SHP77 (cell line): Measurements from ENCODE around the gene TPM1.

ENCODE experiments used
- DNase-seq, 2 experiments: peaks; one replicate each; lab custom pipeline; 2025; lab: John Stamatoyannopoulos, UW

TPM1 gene

DNA sequence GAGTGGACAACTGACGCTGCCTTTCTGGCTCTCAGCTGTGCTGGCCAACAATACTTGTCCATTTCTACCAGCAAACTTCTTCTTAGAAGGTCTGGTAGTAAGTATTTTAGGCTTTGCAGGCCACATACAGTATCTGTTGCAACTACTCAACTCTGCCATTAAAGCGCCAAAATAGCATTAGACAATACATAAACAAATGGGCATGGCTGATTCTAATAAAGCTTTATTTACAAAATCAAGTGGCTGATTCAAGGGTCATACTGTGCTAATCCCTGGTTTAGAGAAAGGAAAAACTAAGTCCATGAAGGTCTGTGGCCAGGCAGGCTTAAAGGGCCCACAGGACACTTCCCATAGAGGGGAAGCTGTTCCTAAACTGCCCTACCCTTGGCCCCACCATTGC lies 26.3 kb upstream of the TPM1 start:
- DNase-seq = no peak

DNA sequence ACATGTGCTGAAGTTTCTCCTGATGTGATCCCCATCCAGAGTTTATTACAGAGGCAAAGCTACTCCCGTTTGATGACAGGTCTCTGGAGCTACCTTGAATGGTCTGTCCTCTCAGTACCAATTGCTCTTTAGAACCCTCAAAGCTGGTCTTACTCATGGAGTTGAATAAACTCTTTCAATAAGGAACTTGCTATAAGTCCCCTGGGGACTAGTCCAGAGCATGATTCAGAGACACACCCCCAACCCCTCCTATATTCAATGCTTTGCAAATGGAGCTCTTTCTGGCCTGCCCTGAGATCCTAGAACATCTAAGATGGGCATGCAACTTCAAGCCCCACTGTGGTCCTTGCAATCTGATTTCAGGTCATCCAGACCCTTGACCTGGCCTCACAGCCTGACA lies 23.9 kb upstream of the TPM1 start:
- DNase-seq = no peak

DNA sequence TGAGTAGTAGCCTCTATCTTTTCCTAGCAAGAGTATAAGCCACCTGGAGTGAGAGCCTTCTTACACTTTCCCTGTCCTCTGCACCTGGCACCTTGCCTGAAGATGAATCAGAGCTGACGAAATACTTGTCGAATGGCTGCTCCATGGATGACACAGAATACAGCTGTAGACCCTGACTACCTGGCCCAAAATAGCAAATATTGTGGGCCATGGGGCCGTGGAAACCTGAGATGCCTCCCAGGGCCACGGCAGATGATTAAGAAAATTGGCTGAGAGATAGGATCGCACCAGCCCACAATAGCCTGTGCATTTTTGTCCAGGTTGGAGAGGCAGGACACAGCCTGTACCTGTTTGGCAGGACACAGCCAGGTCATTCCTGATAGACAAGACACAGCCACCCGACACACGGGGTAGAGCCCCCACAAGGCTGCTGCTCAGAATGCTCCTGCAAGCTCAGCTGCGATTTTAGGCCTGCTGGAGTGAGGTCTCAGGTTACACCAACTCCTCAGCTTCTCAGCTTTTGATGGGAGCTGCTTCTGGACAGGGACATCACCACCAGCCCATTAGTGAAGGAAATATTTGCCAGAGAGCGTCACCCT lies 22.9 kb upstream of the TPM1 start:
- peak; percentile 61 to 68 for DNase-seq

DNA sequence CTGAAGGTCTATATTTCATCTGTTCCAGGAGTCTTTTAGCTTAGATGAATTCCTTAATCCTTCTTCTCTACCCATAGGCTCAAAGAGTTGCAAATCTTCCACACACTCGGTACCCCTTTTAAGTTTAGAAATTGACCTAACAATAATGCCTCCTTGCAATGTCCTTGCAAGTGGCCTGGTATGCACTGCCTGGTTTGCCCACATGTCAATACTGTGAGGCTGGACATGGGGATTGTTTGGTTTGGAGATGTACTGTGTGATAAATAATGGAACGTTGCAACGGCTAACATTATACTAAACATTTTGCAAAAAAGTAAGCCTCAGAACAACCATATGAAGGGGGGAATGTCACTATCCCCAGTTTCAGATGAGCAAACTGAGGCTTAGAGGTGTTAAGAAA lies 22.4 kb upstream of the TPM1 start:
- no peak for DNase-seq

DNA sequence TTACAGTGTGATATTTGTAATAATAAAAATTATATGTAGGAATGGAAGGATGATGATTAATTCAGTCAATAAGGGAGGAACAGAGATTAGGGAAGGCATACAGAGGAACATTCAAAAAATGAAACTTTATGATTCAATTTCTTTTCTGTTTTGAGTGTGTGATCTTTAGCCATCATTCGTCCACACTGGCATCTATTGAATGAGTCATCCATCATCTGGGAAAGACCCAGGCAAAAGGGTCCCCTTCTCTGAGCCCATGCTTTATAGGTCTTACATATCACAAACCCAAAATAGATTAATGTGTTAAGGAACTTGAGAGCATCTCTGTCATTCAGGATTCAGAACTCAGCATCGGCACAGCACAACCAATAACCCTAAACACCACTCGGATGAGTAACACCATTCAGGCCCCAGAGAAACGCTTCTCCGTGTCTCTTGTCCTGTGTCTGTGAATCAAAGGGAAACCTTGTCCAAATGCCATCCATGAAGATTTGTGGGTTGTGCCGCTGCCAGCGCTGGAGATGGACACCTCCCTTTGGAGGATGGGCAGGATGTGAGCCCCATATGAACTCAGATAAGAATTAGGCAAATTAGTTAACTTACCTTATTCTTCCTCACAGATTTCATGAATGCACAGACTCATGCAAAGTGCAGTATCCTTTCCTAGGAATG lies 21.7 kb upstream of the TPM1 start:
- no peak for DNase-seq

DNA sequence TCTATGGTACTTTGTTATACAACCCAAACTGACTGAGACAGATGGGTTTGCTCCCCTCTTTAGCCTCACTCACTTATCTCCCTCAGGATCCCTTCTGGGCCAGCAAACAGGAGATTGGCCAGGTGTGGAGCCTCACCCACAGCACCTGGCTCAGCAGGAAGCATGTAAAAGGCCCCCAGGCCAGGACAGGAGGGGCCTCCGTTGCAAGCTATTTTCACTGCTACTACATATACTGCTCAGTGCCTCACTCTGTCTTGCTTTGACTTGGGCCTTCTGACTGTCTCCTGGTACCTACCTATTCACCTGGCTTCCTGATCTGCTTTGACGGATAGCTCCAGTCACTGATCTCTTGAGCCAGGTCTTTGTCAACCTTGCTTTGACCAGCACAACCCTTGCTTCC lies 20.4 kb upstream of the TPM1 start:
- no peak for DNase-seq

DNA sequence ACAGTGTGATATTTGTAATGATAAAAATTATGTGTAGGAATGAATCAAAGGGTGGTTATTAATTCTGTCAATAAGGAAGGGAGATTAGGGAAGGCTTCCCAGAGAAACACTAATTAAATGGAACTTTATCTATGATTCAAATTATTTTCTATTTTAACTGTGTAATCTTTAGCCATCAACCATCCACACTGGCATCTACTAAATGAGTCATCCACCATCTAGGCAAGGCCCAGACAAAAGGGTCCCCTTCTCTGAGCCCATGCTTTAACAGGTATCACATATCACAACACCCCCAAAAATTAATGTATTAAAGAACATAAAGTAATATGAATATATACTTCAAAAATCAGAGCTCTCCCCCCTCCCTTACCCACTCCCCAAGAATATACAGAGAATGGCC lies 19.9 kb upstream of the TPM1 start:
- DNase-seq = no peak

DNA sequence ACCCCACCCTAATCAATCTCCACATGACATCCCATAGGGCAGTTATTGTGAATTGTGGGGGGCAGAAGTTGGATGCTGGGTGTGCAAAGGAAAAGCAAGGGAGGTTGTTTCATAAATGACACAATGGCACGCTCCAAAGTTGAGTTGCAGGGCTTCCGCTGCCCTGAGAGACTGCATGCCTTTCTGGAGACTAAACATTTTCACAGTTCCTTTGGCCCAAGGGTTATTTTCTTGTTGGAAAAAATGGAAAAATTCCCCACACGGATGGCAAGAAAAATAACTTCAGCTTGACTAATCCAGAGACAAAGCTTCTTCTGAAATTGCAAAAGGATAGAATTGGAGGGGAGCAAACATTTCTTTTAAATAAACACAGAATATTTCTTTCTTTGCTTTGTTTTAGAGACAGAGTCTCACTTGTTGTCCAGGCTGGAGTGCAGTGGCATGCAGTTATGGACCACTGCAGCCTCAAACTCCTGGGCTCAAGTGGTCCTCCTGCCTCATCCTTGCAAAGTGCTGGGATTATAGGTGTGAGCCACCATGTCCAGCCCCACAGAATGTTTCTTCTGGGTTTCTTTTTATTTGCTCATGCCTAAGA lies 19.1 kb upstream of the TPM1 start:
- DNase-seq = no peak

DNA sequence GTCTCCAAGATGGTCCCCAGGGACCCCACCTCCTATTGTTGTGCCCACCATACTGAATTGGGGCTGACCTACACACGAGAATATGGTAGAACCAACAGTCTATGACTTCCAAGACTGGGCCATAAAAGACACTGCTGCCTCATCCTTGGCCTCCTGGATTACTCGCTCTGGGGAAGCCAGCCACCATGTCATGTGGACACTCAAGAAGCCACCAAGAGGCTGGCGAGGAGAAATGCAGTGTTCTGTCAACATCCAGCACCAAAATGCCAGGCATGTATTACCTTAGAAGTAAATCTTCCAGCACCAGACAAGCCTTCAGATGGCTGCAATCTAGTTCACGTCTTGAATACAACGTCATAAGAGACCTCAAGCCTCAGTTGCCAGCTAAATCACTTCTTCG lies 17.1 kb upstream of the TPM1 start:
- no peak for DNase-seq

DNA sequence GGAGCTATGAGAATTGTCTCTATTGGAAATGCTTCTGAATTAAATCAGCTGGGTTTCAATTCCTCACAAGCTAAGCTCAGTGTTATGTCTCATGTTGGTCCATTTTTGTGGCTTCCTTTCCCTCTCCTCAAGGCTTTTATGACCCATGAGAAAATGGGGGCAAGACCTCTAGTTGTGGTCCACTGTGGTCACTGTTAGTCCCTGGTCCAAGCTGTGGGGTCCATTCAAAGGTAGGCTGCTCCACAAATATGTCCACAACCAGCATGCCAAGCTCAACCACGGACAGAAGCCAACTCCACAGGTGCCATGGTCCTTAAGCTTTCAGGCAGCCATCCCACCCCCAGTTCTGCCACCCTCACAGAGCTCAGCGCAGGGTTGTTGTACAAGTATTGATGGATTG lies 14.9 kb upstream of the TPM1 start:
- no peak for DNase-seq

DNA sequence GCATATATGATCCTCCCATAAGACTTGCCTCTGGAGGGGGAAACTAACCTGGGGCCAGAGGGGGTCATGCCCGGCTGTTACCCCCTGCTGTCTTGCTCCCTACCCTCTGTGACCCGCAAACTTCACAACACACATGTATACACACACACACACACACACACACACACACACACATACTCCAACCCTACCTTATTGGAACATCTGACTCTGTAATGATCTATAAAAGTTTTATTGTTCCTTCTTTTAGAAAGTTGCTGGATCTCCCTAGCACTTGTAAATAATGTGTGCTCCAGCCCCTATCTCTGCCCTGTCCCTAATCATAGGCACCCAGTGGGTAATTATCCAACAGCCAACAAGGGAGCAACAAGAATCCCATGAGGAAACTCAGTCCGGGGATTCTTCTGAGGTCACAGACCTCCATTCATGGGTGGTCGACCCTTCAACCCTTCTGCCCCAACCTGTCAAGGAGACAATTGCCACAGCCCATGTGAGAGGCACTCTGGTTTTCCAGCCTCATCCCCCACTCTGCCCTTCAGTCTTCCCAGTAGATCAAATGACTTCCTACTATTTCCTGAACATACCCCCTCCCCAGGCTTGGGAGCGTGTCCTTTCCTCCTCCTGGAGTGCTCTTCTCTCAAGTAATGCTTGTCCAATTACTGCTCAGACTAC lies 14.0 kb upstream of the TPM1 start:
- DNase-seq = no peak

DNA sequence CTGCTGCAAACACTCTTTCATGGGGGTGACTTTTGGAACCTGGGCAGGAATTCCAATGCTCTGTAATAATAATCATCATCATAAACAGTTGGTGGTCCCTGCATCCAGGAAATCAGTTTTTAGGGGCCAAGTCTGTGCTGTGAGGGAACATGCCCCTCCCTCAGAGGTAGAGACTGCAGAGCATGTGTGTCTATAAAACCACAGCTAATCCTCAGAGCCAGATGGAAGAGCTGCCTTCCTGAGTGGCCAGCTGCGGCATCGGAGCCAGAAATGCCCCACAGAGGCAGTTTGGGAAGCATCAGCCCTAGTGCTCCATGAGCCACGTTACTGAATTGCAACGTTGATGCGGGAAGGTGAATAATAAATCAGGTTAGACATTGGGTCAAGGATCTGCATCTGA lies 12.9 kb upstream of the TPM1 start:
- no peak for DNase-seq

DNA sequence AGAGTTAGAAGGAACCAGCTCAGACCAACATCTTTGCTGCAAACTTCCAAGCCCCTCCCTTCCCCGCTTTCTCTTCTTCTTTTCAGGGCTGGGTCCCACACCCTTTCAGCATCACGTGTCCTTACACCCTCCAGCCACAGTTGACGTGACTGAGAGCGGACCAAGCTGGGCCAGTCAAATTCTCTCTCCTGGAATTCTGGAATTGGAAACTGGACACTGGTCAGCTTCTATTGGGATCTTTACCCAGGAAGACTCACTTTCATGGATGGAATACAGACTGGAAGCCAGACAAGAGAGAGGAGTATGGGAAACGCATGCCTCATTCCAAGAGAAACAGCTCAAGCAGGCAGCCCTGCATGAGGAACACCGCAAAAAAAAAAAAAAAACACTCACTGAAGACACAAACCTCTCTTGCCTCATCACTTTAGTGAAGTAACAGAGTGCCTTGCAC lies 12.4 kb upstream of the TPM1 start:
- DNase-seq = no peak

DNA sequence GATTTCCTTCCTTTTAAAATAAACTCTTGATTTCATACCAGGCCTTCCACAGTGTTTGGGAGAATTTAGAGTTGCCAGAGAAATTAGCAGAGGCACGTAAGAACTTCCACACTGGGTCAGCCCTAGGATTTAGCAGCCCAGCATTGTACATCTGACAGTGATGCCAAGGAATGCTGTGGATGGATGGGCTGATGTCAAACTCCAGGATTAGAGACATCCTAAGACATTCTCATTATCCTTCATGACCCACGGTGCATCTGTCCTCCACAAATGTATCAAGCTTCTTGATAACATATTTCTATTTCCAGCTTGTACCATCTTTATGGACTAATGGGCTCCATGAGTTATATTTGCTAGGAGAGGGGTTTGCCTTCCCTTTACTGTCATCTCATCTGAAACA lies 8.0 kb upstream of the TPM1 start:
- DNase-seq = no peak

DNA sequence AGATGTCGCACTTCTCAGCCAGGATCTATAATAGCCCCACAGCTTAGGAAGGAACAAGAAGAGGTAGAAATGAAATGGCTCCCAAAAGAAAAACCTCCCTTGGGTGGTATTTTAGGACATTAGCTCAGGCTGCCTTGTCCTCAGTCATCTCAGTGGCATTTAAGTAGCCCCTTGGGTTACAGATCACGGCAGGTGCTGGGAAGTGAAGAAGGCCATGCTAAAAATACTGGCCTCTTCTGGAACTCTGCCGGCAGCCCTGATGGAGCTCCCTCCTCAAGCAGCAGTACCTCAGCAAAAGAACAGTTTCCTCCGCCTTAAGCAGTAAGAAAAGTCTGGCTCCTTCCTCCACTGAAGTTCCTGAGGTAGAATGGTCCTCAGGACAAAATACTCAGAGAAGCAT lies 7.3 kb upstream of the TPM1 start:
- no peak for DNase-seq

DNA sequence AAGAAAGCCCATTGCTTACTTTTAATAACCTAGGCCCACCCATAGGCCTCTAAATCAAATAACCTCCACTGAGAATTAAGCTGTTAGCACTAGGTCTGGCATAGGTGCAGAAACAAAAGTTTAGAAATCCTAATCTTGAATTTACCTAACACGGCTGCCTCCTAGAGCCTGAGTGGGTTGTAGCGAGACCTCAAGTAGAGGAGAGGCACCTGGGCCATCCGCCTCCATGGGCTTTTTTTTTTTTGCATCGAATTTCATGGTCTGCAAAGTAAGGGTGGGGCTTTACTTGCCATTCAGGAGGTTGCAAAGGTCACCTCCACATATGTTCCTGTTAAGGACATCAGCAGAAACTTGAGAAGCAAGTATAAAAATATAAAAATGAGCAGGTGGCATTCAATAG lies 6.6 kb upstream of the TPM1 start:
- DNase-seq = no peak

DNA sequence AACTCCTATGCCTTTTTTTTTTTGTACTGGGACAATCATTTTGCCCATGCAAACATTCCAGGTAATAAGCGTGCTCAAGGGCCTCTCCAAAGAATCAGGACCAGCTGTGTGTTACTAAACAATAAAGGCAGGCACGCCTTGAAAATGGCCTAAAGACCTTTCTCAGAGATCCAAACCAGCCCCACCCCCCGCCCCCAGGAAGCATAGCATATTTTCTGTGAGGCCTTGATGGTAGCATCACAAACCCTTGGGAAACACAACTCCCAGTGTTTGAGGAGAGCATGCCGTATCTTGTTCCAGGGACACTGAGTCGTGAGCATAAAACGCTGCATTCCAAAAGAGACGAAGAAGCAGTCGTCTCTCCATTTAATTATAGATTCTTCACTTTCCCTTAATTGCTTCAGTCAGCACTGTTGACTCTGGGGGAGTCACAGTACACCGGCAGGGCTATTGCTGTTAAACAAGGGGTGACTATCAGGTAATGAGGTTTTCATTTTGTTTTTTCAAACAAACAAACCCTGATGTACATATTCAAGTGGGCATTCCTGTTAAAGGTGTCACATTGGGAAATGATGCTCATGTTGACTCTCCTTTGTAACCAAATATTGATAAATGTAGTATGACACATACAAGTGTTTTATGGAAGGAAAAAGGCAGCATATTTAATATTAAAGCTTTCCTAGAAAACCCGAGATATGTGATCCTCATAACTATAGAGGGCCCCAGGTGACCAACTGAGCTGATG lies 4.4 kb upstream of the TPM1 start:
- DNase-seq = no peak

DNA sequence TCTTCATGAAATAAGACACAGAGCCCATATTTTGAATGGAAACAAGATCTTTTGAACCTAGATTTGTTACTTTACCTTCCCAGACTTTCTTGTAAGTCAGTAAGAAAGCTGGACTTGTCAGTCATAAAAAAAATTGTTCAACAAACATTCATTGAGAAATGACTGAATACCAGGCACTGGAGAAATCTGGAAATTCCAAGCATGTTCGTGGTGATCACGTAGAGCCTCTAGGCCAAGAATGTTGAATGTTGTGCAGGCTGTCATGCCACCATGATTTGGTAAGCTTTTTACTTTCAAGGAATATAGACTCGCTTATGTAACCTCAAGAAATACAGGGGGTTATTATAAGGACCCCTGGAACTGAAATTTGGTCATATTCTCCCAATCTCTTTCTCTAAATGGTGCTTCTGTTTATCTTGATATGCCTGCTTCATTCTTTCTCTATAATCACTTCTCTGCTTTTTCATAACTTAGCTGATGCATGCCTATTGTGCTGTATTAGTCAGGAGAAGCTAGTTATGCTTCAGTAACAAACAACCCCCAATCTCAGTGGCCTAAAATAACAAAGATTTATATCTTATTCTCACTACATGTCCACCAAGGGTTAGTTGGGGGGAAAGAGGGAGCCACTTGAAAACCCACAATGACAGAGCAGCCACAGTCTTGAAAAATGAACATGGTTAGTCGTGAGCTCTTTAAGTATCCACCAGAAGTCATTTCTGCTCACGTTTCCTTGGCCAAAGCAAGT lies 3.4 kb upstream of the TPM1 start:
- DNase-seq = no peak

DNA sequence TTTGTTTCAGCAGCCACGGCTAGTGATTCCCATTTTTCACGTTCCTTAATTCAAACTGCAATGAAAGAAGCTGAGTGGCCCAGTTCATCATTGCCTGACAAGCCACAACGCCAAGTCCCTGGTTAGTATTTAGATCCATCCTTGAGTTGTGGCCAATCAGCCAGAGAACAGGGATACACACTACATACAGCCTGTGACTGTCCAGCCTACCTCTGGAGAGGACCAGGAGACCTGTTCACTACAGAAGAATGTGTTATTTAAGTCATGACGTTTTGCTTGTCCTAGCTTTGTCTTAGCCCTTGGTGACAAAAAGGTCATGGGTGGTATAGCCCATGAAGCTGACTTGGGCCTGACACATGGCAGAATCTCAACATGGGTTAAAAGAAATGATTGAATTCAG lies 2.7 kb upstream of the TPM1 start:
- no peak for DNase-seq

DNA sequence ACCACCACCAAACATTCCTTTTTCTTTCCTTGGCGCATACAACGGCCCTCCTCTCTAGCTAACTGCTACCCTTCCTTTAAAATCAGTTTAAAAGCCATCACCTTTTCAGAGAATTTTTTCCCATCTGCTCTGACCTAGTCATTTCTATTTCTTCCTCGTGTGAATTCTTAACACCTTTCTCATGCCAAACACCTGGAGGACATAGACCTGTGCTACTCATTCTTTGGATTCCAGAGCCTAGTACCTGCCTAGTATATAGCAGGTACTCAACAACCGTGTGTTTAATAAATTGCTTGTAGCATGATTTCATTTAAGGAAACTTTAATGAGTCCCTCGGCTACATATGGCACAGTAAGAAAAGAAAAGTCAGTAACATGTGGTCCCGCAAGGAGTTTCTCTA lies 2.0 kb upstream of the TPM1 start:
- no peak for DNase-seq

DNA sequence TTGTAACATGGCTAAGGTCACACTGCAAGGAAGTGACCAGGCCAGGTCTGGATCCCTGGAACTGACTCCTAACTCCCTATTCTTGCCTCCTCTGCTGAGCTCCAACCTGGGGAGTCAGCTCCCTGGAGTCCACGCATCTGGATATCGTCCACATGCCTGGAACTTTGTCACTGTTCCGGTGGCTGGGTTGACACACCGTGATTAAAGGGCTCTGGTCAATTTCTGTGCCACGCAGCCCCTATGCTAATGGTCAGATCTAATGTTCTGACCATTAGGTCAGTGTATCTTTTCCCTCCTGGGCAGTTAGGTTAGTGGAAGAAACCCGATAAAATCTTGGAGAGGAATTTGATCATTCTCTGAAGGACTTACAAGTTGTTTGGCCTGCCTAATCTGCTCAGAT lies 1.6 kb upstream of the TPM1 start:
- DNase-seq = no peak

DNA sequence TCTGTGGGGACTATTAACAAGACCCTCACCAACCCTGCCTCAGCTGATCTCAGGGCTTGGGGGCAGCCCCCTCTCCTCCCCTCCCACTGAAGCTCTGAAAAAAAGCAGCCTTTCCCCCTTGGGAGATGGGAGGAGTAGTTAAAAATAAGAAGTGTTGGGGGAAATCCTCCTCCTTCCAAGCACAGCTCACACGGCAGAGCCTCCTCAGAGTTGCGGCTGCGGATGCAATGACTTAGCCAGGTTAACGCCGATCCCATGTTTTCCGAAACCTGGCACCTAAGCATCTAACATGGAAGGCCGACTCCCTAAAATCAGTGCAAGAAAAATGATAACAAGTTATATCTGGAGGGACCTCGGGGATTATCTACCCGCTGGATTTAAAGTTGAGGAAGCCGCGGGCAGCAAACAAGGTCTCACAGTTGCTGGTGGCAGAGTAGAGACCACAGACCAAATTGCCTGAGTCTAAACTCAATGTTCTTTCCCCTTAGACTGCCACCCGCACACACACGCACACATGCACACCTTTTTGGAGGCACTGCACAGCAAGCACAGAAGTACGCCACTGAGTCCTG lies 1.1 kb upstream of the TPM1 start:
- no peak for DNase-seq
